ENCODE measurements around the gene CCDC71L.

- TF ChIP-seq CTCF (conservative IDR thresholded peaks at IDR 0.05; ENCODE audit: low read depth, low read length) (no peak), EZH2 (IDR thresholded peaks at IDR 0.05; ENCODE audit: borderline replicate concordance, low read depth, low read length, poor library complexity, severe bottlenecking) (no peak)
Measured at GRCh38 chr7:106653488-106653887, 7.5 kb downstream of the CCDC71L start.

Data from A673 (cell line).